Neural cell (in vitro differentiated cells): Measurements from ENCODE around the gene IFNLR1. TPM values are rescaled to one million over a fixed set of nuclear protein-coding genes. Genes with fewer than 3 reads are reported as not detected.

ENCODE experiments used
- H2AFZ ChIP-seq: fragments of 200-600, 300-800 bp; sonication (generic), shearing (Covaris generic); 2 replicates; pipeline ENCODE4 v1.6.0; 2014; ENCODE audit warnings: low read depth, mild to moderate bottlenecking, antibody characterized with exemption, low read length, moderate library complexity
- H3F3A ChIP-seq: fragments of 200-600 bp; shearing (Covaris generic); 2 replicates; pipeline ENCODE4 v1.6.1; 2016; ENCODE audit warnings: mild to moderate bottlenecking, moderate library complexity, mixed read lengths, antibody characterized with exemption, low read length; ENCODE audit not compliant: insufficient read depth, poor library complexity, severe bottlenecking
- H3K27ac ChIP-seq: fragments of 200-600, 300-800 bp; sonication (generic), shearing (Covaris generic); 2 replicates; pipeline ENCODE4 v1.5.1; 2014; ENCODE audit warnings: mild to moderate bottlenecking, low read length, moderate library complexity
- H3K27me3 ChIP-seq: fragments of 300-800, 200-600 bp; sonication (generic), shearing (Covaris generic); 2 replicates; pipeline ENCODE4 v1.6.0; 2014; ENCODE audit warnings: mild to moderate bottlenecking, low read depth, low read length, moderate library complexity; ENCODE audit not compliant: insufficient read depth
- H3K36me3 ChIP-seq: fragments of 300-800, 200-600 bp; sonication (generic), shearing (Covaris generic); 2 replicates; pipeline ENCODE4 v1.5.1; 2014; ENCODE audit warnings: mild to moderate bottlenecking, antibody characterized with exemption, low read length, moderate library complexity; ENCODE audit not compliant: insufficient read depth
- H3K4me2 ChIP-seq: fragments of 300-800, 200-600 bp; sonication (generic), shearing (Covaris generic); 2 replicates; pipeline ENCODE4 v1.6.0; 2014; ENCODE audit warnings: mild to moderate bottlenecking, low read length
- H3K4me3 ChIP-seq: fragments of 300-800, 200-600 bp; sonication (generic), shearing (Covaris generic); 2 replicates; pipeline ENCODE4 v1.5.1; 2014; ENCODE audit warnings: mild to moderate bottlenecking, low read length, moderate library complexity
- H3K79me2 ChIP-seq: fragments of 200-600 bp; shearing (Covaris generic); replicated peaks from 2 replicates; pipeline ENCODE4 v1.6.0; 2014; ENCODE audit warnings: mild to moderate bottlenecking, low read length, moderate library complexity; ENCODE audit not compliant: insufficient read depth
- H3K9ac ChIP-seq: fragments of 300-800, 200-600 bp; sonication (generic), shearing (Covaris generic); 2 replicates; pipeline ENCODE4 v1.6.1; 2016; ENCODE audit warnings: mild to moderate bottlenecking, low read length, mixed read lengths
- H3K9me2 ChIP-seq: fragments of 200-600 bp; shearing (Covaris generic); 2 replicates; pipeline ENCODE4 v1.6.1; 2016; ENCODE audit warnings: mild to moderate bottlenecking, low read length, mixed read lengths; ENCODE audit not compliant: insufficient read depth
- H3K9me3 ChIP-seq: fragments of 200-600, 300-800 bp; sonication (generic), shearing (Covaris generic); 2 replicates; pipeline ENCODE4 v1.6.1; 2016; ENCODE audit warnings: mild to moderate bottlenecking, mixed run types, low read length, moderate library complexity, mixed read lengths
- H4K20me1 ChIP-seq: fragments of 200-600 bp; shearing (Covaris generic); 2 replicates; pipeline ENCODE4 v1.6.1; 2016; ENCODE audit warnings: mild to moderate bottlenecking, mixed run types; ENCODE audit not compliant: insufficient read depth
- CTCF ChIP-seq: fragments of 450-650 bp; IDR thresholded peaks from 2 replicates; pipeline ENCODE4 v1.5.1; 2014; ENCODE audit warnings: antibody characterized with exemption, mild to moderate bottlenecking, moderate library complexity; ENCODE audit not compliant: poor library complexity, severe bottlenecking
- EP300 ChIP-seq: fragments of 450-650 bp; conservative IDR thresholded peaks from 2 replicates; pipeline ENCODE4 v1.6.1; 2014; ENCODE audit warnings: antibody characterized with exemption, mild to moderate bottlenecking, moderate library complexity; ENCODE audit not compliant: poor library complexity, severe bottlenecking
- EZH2 ChIP-seq: fragments of 200-600, 300-800 bp; shearing (Covaris generic), sonication (generic); IDR thresholded peaks from 2 replicates; pipeline ENCODE4 v1.6.1; 2014; ENCODE audit warnings: antibody characterized with exemption, low read length, borderline replicate concordance, mild to moderate bottlenecking; ENCODE audit not compliant: insufficient read depth, poor library complexity, severe bottlenecking
- MXI1 ChIP-seq: fragments of 450-650 bp; conservative IDR thresholded peaks from 2 replicates; pipeline ENCODE4 v1.6.1; 2014; ENCODE audit warnings: antibody characterized with exemption, mild to moderate bottlenecking; ENCODE audit not compliant: poor library complexity, severe bottlenecking
- POLR2AphosphoS5 ChIP-seq: IDR thresholded peaks from 2 replicates; pipeline ENCODE4 v1.6.1; 2012
- RAD21 ChIP-seq: fragments of 450-650 bp; conservative IDR thresholded peaks from 2 replicates; pipeline ENCODE4 v1.6.1; 2014; ENCODE audit warnings: antibody characterized with exemption, mild to moderate bottlenecking, moderate library complexity
- REST ChIP-seq: IDR thresholded peaks from 2 replicates; pipeline ENCODE4 v1.6.1; 2012; ENCODE audit warnings: borderline replicate concordance
- SMC3 ChIP-seq: fragments of 450-650 bp; conservative IDR thresholded peaks from 2 replicates; pipeline ENCODE4 v1.6.1; 2014; ENCODE audit warnings: antibody characterized with exemption, mild to moderate bottlenecking, moderate library complexity; ENCODE audit not compliant: poor library complexity
- TAF1 ChIP-seq: IDR thresholded peaks from 2 replicates; pipeline ENCODE4 v1.6.1; 2012; ENCODE audit warnings: low read depth
- polyA plus RNA-seq: library from polyadenylated mRNA; depleted of rRNA; stranded (reverse); fragments of >200 nt; gene quantifications from 2 replicates; pipeline ENCODE4 v1.2.3, GENCODE V29; 2014

Gene IFNLR1
- polyA plus RNA-seq, 1 donor from 2014 or later = 0.32 TPM

- no peaks in the 10 kb centered on the region for H3K36me3 ChIP-seq
- H3K79me2 ChIP-seq = no peaks in the 10 kb centered on the region
- no peaks in the 10 kb centered on the region for H4K20me1 ChIP-seq
- H3K4me3 ChIP-seq = no peak overlapping the region
- H3K9me3 ChIP-seq = no peaks in the 10 kb centered on the region
- no peaks in the 10 kb centered on the region for H3K27me3 ChIP-seq
- TF ChIP-seq EZH2 (no peak), SMC3 (no peak)
- H3K9me2 ChIP-seq = no peaks in the 10 kb centered on the region
- no peak overlapping the region for H2AFZ ChIP-seq
- no peak overlapping the region for H3K4me2 ChIP-seq
- H3K9ac ChIP-seq = no peak overlapping the region
- H3F3A ChIP-seq = no peaks in the 10 kb centered on the region
- no peak overlapping the region for H3K27ac ChIP-seq
These were observed 47.9 kb downstream of the IFNLR1 start for GRCh38 chr1:24139222-24139489.

GRCh38 chr1:24138476-24139221 is 48.4 kb downstream of the IFNLR1 start:
- H3K9ac ChIP-seq = no peak overlapping the region
- no peak overlapping the region for H3K4me2 ChIP-seq
- TF ChIP-seq RAD21 = no peak
- no peak for TF ChIP-seq MXI1
- no peak for TF ChIP-seq EP300
- TF ChIP-seq REST = no peak
- no peak for TF ChIP-seq POLR2AphosphoS5
- TF ChIP-seq EZH2 = no peak
- no peak for TF ChIP-seq TAF1
- no peak for TF ChIP-seq CTCF
- TF ChIP-seq SMC3 = no peak
- H4K20me1 ChIP-seq = no peaks in the 10 kb centered on the region
- H3K27me3 ChIP-seq = no peaks in the 10 kb centered on the region
- no peaks in the 10 kb centered on the region for H3K36me3 ChIP-seq
- no peaks in the 10 kb centered on the region for H3K79me2 ChIP-seq
- no peak overlapping the region for H3K4me3 ChIP-seq
- H3K9me3 ChIP-seq = no peaks in the 10 kb centered on the region
- no peaks in the 10 kb centered on the region for H3F3A ChIP-seq
- H3K9me2 ChIP-seq = no peaks in the 10 kb centered on the region
- H3K27ac ChIP-seq = no peak overlapping the region
- H2AFZ ChIP-seq = no peak overlapping the region
